Heart right ventricle (tissue), 16 donors: Measurements from ENCODE around the gene PTPRM. TPM values are rescaled to one million over a fixed set of nuclear protein-coding genes. Genes with fewer than 3 reads are reported as not detected.

Experiments
- ATAC-seq, 8 donors: fragments of 200-7000 bp; cut with Tn5 transposase; one replicate each; pipeline ENCODE4 v1.9.1; 2020; ENCODE audit warnings: mild to moderate bottlenecking in 8 of 8, moderate library complexity in 8 of 8, moderate number of reproducible peaks in 1 of 8
- DNase-seq, 2 donors: peaks; one replicate each; pipeline ENCODE4 v3.0.0-alpha.2; 2020
- H3K27ac ChIP-seq, 10 donors: fragments of 200-600 bp; sonication (generic) in 2 of 10; one replicate each; pipeline versions ENCODE4 v1.5.0 to v1.8.0; 2020 to 2022; ENCODE audit warnings: mild to moderate bottlenecking in 3 of 10
- H3K27me3 ChIP-seq, 7 donors: fragments of 200-600 bp; one replicate each; pipeline ENCODE4 v1.8.0; 2021 to 2022; ENCODE audit warnings: mild to moderate bottlenecking in 2 of 7
- H3K36me3 ChIP-seq, 9 donors: fragments of 200-600 bp; sonication (generic) in 1 of 9; one replicate each; pipeline versions ENCODE4 v1.5.0 to v1.8.0; 2020 to 2022; ENCODE audit warnings: mild to moderate bottlenecking in 2 of 9
- H3K4me1 ChIP-seq, 9 donors: fragments of 200-600 bp; sonication (generic) in 1 of 9; one replicate each; pipeline versions ENCODE4 v1.5.0 to v1.8.0; 2020 to 2022; ENCODE audit warnings: mild to moderate bottlenecking in 4 of 9
- H3K4me3 ChIP-seq, 10 donors: fragments of 200-600 bp; sonication (generic) in 2 of 10; one replicate each; pipeline versions ENCODE4 v1.5.0 to v1.8.0; 2020 to 2022; ENCODE audit warnings: mild to moderate bottlenecking in 7 of 10, moderate library complexity in 2 of 10
- H3K9me3 ChIP-seq, 11 donors: fragments of 200-600 bp in 10 of 11; sonication (generic) in 2 of 11; one replicate each; pipeline versions ENCODE4 v1.5.0 to v1.8.0; 2013 to 2022; ENCODE audit warnings: mild to moderate bottlenecking in 2 of 11, control low read depth in 1 of 11, moderate library complexity in 1 of 11
- CTCF ChIP-seq, 9 donors: fragments of 200-600 bp; sonication (generic) in 2 of 9; IDR thresholded peaks; one replicate each; pipeline versions ENCODE4 v1.5.0 to v1.8.0; 2021 to 2022; ENCODE audit warnings: antibody characterized with exemption in 9 of 9, mild to moderate bottlenecking in 5 of 9, moderate library complexity in 1 of 9
- WGBS, 2 donors: extraction: QIAGEN DNeasy Blood & Tissue Kit; methylation state at CpG; one replicate each; pipeline ENCODE4 v1.1.7; 2013; ENCODE audit warnings: inconsistent platforms in 1 of 2; 5-methylcytosine and 5-hydroxymethylcytosine counted together
- intact Hi-C, 10 donors: fragments of 100-400 bp; cut with DNase I; formaldehyde crosslinking; loops; one replicate each; pipeline versions ENCODE4 v1.11.1 to v1.14.2; 2022
- polyA plus RNA-seq, 2 donors: library from polyadenylated mRNA; stranded (reverse); fragments of 200-250 nt; gene quantifications; one replicate each; pipeline ENCODE4 v1.2.3, GENCODE V29; 2013
- total RNA-seq, 10 donors: library from RNA; stranded (reverse); fragmentation: NEBNext Ultra II Directional in 3 of 10; extraction: Animal tissue kit (Norgen Biotek cat#: 25700) in 3 of 10; gene quantifications; one replicate each; pipeline versions ENCODE4 v1.2.1 to v1.2.4, GENCODE V29; 2021 to 2023
- donor health status: Arrhythmogenic right ventricular cardiomyopathy.
- donor health status: ischemic (EF 13 %, LVEDD 7.1; RV severe dilation, severe dysfunction).
- donor health status: healthy with polysubstance abuse.
- donor health status: DM: no; HTN: yes; CAD: no.
- donor health status: DM: no; HTN: no; CAD: no.
- donor health status: ischemic (EF 25% LVEDD 6.9; RV normal size, moderate dysfunction).
- donor health status: ischemic (EF 25% LVEDD 5.7; RV mildly dilated, moderate dysfunction).
- donor health status: healthy.
- donor health status: DM: yes; HTN: yes; CAD: no.
- donor health status: Ischemic cardiomyopathy.
- donor health status: ischemic (EF 35%, LVEDD 5.7; RV mildly dilated, moderate dysfunction).
- donor health status: nonischemic (EF 11% LVEDD 7.7; RV severe dilation, severe dysfunction).
- donor health status: DM: yes; HTN: yes; CAD: no.
- donor health status: PGD.
- donor health status: ischemic (EF 29% LVEDD 5.4; RV normal size, mild dysfunction).
- donor health status: nonischemic (EF 23%, LVEDD 6.1; RV moderate dilation, normal function).

PTPRM gene
- total and polyA plus RNA-seq, 12 donors, result 81.7 to 170 (median 132) TPM

GRCh38 chr18:7977897-7978296 lies 410.8 kb downstream of the PTPRM start:
- Histone ChIP-seq H3K9me3 (no peaks in the 10 kb centered on the region), H3K4me1 (peaks cover 0 to 47% (median 20%) of the 10 kb centered on the region in 9 donors), H3K4me3 (no peak overlapping the region), H3K27ac (peak overlapping the region in 2 of 10 donors; percentile 10 to 13), H3K36me3 (peaks cover 0 to 5% (median 0%) of the 10 kb centered on the region in 9 donors), H3K27me3 (no peaks in the 10 kb centered on the region)
- intact Hi-C loops, result no loop called here
- 39 to 50% methylated on average over 4 of the region's 4 CpGs for WGBS, 2 donors
- ATAC-seq, result peak in 6 of 8 donors; percentile 52 to 67 (median 57)
- DNase-seq, result no peak
- no peak for TF ChIP-seq CTCF (IDR thresholded peaks at IDR 0.05)

GRCh38 chr18:7978834-7979233 lies 411.7 kb downstream of the PTPRM start:
- peaks cover 0 to 5% (median 0%) of the 10 kb centered on the region in 9 donors for H3K36me3 ChIP-seq
- no peak overlapping the region for H3K4me3 ChIP-seq
- no peak for TF ChIP-seq CTCF (IDR thresholded peaks at IDR 0.05)
- ATAC-seq (peak in 1 of 8 donors; percentile 27), DNase-seq (no peak)
- intact Hi-C loops, result no loop called here
- H3K27ac ChIP-seq, result no peak overlapping the region
- no peaks in the 10 kb centered on the region for H3K9me3 ChIP-seq
- H3K27me3 ChIP-seq, result no peaks in the 10 kb centered on the region
- WGBS, 2 donors, result 72 to 82% methylated on average over 4 of the region's 4 CpGs
- H3K4me1 ChIP-seq, result peaks cover 0 to 53% (median 19%) of the 10 kb centered on the region in 9 donors

- Histone ChIP-seq H3K4me1 (peaks cover 0 to 50% (median 15%) of the 10 kb centered on the region in 9 donors), H3K27me3 (no peaks in the 10 kb centered on the region), H3K9me3 (no peaks in the 10 kb centered on the region), H3K27ac (no peak overlapping the region), H3K36me3 (peaks cover 0 to 5% (median 0%) of the 10 kb centered on the region in 9 donors), H3K4me3 (no peak overlapping the region)
- ATAC-seq (peak in 1 of 8 donors; percentile 17), DNase-seq (no peak)
- 97 to 98% methylated on average over 8 of the region's 8 CpGs for WGBS, 2 donors
- intact Hi-C loops, result loop anchor here in 1 of 10 donors (10.0 kb wide), 1 partner anchor 185 kb away; no protein-coding TSS in a partner anchor
- no peak for TF ChIP-seq CTCF (IDR thresholded peaks at IDR 0.05)
These were observed 412.6 kb downstream of the PTPRM start for GRCh38 chr18:7979714-7980113.

- ATAC-seq (no peak), DNase-seq (no peak)
- Histone ChIP-seq H3K9me3 (no peaks in the 10 kb centered on the region), H3K27ac (no peak overlapping the region), H3K4me3 (no peak overlapping the region), H3K36me3 (peaks cover 0 to 5% (median 0%) of the 10 kb centered on the region in 9 donors), H3K4me1 (peaks cover 0 to 46% (median 15%) of the 10 kb centered on the region in 9 donors), H3K27me3 (no peaks in the 10 kb centered on the region)
- WGBS, 2 donors, result 96 to 98% methylated on average over 3 of the region's 3 CpGs
- peak in 2 of 9 donors; percentile 5 to 16 for TF ChIP-seq CTCF (IDR thresholded peaks at IDR 0.05)
- intact Hi-C loops, result loop anchor here in 1 of 10 donors (10.0 kb wide), 1 partner anchor 185 kb away; no protein-coding TSS in a partner anchor
These were observed 413.0 kb downstream of the PTPRM start for GRCh38 chr18:7980136-7980535.
